ENCODE data around the gene ITPA. TPM values are rescaled to one million over a fixed set of nuclear protein-coding genes. Genes with fewer than 3 reads are reported as not detected.
A peak's percentile ranks its signal among the peaks of the same experiment; 100 is the strongest.

Gene ITPA
- total and polyA plus RNA-seq, 2 of the 13 experiments (the other 11 are each of a cell fraction or from before 2014, with no cell fraction given): 60.1 to 103 TPM

- peak; percentile 86 for TF ChIP-seq ZNF780A (CRISPR knock-in tag; IDR thresholded peaks at IDR 0.05)
- 0 out of 2 replicates have a peak, but pooled peaks have one; percentile 71 for TF ChIP-seq ZNF768 (CRISPR knock-in tag; IDR thresholded peaks at IDR 0.05)
- TF ChIP-seq ZNF83 (CRISPR knock-in tag; IDR thresholded peaks at IDR 0.05; ENCODE audit: borderline replicate concordance): 0 out of 2 replicates have a peak, but pooled peaks have one; percentile 22
- TF ChIP-seq TCF12 (IDR thresholded peaks at IDR 0.05): no peak
- peak; percentile 79; the same call in 1 of the 2 replicates for TF ChIP-seq TCF12 (CRISPR knock-in tag; IDR thresholded peaks at IDR 0.05)
- peak; percentile 41; the same call in 1 of the 2 replicates for TF ChIP-seq ZNF253 (CRISPR knock-in tag; IDR thresholded peaks at IDR 0.05; ENCODE audit: borderline replicate concordance)
- no peak for TF ChIP-seq BCLAF1 (IDR thresholded peaks at IDR 0.05)
- TF ChIP-seq KLF13 (CRISPR knock-in tag; IDR thresholded peaks at IDR 0.05): peak; percentile 54; the same call in 1 of the 2 replicates
- no peak for TF ChIP-seq ELF3 (CRISPR knock-in tag; IDR thresholded peaks at IDR 0.05)
- no peak for TF ChIP-seq ZNF557 (CRISPR knock-in tag; IDR thresholded peaks at IDR 0.05)
- peak; percentile 10; the same call in 1 of the 2 replicates for TF ChIP-seq TARDBP (CRISPR knock-in tag; IDR thresholded peaks at IDR 0.05)
- 0 out of 2 replicates have a peak, but pooled peaks have one; percentile 51 for TF ChIP-seq ZSCAN21 (CRISPR knock-in tag; IDR thresholded peaks at IDR 0.05; ENCODE audit: borderline replicate concordance)
- TF ChIP-seq NFKBIZ (CRISPR knock-in tag; IDR thresholded peaks at IDR 0.05): 0 out of 2 replicates have a peak, but pooled peaks have one; percentile 30
- peak; percentile 5; the same call in 1 of the 2 replicates for TF ChIP-seq ZNF709 (CRISPR knock-in tag; IDR thresholded peaks at IDR 0.05)
- TF ChIP-seq NFATC3 (CRISPR knock-in tag; IDR thresholded peaks at IDR 0.05): 0 out of 2 replicates have a peak, but pooled peaks have one; percentile 3
- TF ChIP-seq ATF7-NPFF (CRISPR knock-in tag; IDR thresholded peaks at IDR 0.05; ENCODE audit: low read depth): no peak
- peak; percentile 35; the same call in 1 of the 2 replicates for TF ChIP-seq CREB3 (CRISPR knock-in tag; IDR thresholded peaks at IDR 0.05)
- TF ChIP-seq ZKSCAN5 (CRISPR knock-in tag; IDR thresholded peaks at IDR 0.05): 0 out of 2 replicates have a peak, but pooled peaks have one; percentile 60
- no peak for TF ChIP-seq NONO (IDR thresholded peaks at IDR 0.05)
- TF ChIP-seq NONO (CRISPR knock-in tag; conservative IDR thresholded peaks at IDR 0.05): peak; percentile 84
- TF ChIP-seq KDM4B (CRISPR knock-in tag; IDR thresholded peaks at IDR 0.05): peak; percentile 80; the same call in 1 of the 2 replicates
- 0 out of 2 replicates have a peak, but pooled peaks have one; percentile 55 for TF ChIP-seq THAP7 (CRISPR knock-in tag; IDR thresholded peaks at IDR 0.05)
- peak; percentile 65 for TF ChIP-seq RBM22 (optimal IDR thresholded peaks at IDR 0.05; ENCODE audit: low read length)
- TF ChIP-seq PTBP1 (IDR thresholded peaks at IDR 0.05; ENCODE audit: low read depth, low read length, poor library complexity, severe bottlenecking): peak; percentile 84
- peak; percentile 83 for TF ChIP-seq ZFY (CRISPR knock-in tag; IDR thresholded peaks at IDR 0.05)
- 0 out of 3 replicates have a peak, but pooled peaks have one; percentile 24 for TF ChIP-seq MXI1 (IDR thresholded peaks at IDR 0.05; ENCODE audit: borderline replicate concordance, low read depth, low read length)
- TF ChIP-seq ZBTB20 (CRISPR knock-in tag; IDR thresholded peaks at IDR 0.05; ENCODE audit: borderline replicate concordance, low read depth): peak; percentile 67; the same call in 1 of the 2 replicates
Observed at GRCh38 chr20:3203315-3204123, 5.8 kb upstream of the ITPA start (continued).

All from HepG2 (cell line).